ENCODE measurements around the gene SMIM1.

SMIM1 gene

DNA sequence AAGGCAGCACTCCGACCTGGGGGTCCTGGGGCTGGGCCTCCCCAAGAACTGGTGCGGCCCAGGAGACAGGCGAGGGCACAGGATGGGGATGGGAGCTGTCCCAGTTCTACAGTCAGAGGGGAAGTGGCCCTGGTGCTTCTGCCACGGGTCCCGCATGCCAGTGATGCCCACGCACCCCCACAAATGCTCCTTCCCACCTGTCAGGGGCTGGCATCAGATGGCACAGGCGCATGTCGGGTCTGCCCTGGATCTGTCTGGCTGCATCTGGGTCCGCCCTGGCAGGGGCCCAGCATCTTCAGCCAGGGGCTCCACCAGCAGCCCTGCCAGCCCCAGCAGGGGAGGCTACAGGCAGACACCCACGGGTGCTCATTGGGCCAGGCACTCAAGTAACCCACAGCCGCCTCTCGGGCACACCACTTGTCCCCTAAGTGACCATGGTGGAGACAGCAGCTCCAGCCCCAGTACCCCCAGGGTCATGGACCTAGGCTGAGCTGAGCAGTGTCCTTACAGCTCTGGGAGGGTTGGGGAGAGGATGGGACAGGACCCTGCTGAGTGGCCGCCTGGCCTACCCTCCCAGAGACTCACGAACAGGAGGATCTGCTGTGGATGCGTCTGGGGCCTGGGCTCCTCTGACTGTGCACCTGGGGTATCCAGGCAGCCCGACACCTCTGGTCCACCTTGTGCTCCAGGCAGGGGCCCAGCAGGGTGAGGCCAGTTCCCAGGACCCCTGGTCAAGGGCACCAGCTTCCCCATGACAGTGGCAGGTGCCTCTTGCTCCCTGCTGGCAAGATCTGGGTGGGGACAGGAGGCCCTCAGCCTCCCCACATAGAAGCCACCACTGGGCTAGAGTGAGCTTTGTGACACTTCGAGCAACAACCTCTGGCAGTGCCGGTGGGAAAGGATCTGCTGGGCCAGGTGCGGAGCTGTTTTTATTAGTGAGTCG, 5.4 kb downstream of the SMIM1 start:
- DNase-seq = no peak

GRCh38 chr1:3778590-3779264, 6.2 kb downstream of the SMIM1 start:
- DNase-seq = no peak

GRCh38 chr1:3779265-3779911, 6.8 kb downstream of the SMIM1 start:
- DNase-seq = no peak

- no peak for DNase-seq
Observed at GRCh38 chr1:3779912-3780416, 7.4 kb downstream of the SMIM1 start.

- no peak for DNase-seq
Observed at GRCh38 chr1:3780901-3781300, 8.4 kb downstream of the SMIM1 start.

GRCh38 chr1:3783651-3784474, 11.3 kb downstream of the SMIM1 start:
- no peak for DNase-seq

DNA sequence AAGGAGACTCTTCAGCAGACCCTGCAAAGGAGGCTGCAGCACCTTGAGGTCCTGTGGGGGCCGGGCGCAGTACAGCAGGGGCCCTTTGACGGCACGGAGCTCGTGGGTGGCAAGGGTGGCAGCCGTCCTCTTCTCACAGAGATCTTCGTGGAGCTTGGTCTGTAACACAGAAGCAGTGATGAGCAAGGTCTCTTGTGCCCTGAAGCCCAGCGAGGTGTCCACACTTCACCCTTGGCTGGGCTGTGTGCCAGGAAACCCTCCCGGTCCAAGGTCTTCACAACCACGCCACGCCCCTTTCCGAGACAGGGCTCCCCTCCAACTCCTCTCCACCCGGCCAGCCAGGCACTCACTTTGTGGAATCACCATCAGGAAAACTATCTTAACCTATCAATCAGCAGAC, 12.5 kb downstream of the SMIM1 start:
- DNase-seq = no peak

DNA sequence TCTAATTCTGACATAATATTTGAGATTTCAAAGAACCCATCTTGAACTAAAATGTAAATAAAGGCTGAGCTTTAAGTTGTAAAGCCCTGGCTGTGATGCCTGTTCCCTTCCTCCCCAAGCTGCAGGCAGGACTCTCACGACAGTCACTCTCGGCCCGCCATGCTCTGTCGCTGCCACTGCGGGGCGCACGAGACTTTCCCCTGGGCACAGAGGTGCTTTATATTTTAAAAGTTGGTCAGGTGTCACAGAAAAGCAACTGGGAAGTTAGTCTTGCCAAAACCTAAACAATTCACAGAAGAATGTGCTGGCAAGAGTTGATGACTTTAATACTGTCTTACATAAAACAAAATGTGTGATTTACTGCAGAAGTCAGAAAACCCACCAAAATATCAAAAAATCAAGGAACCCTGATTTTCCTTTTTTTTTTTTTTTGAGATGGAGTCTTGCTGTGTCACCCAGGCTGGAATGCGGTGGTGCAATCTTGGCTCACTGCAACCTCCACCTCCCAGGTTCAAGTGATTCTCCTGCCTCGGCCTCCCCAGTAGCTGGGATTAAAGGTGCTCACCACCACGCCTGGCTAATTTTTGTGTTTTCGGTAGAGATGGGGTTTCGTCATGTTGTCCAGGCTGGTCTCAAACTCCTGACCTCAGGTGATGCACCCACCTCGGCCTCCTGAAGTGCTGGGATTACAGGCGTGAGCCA, 13.1 kb downstream of the SMIM1 start:
- DNase-seq = no peak

GRCh38 chr1:3786468-3787348, 14.2 kb downstream of the SMIM1 start:
- DNase-seq = no peak

DNA sequence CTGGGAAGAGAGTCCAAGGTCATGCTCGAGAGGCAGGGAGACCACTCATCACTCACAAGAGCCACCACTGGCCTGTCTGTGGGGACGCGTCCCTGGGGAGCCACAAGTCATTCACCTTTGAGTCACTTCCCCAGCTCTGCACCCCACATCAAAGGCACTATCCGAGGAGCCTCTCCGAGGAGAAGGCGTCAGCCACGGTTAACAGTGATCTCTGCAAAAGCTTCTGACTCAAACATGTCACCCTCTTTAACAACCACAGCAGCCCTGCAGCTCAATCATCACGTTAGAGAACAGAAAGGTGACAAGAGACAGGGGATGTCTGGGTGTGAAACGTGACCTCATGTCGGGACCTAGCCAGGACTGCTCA, 14.8 kb downstream of the SMIM1 start:
- no peak for DNase-seq

- DNase-seq = no peak
Observed at GRCh38 chr1:3787745-3788605, 15.4 kb downstream of the SMIM1 start.

DNA sequence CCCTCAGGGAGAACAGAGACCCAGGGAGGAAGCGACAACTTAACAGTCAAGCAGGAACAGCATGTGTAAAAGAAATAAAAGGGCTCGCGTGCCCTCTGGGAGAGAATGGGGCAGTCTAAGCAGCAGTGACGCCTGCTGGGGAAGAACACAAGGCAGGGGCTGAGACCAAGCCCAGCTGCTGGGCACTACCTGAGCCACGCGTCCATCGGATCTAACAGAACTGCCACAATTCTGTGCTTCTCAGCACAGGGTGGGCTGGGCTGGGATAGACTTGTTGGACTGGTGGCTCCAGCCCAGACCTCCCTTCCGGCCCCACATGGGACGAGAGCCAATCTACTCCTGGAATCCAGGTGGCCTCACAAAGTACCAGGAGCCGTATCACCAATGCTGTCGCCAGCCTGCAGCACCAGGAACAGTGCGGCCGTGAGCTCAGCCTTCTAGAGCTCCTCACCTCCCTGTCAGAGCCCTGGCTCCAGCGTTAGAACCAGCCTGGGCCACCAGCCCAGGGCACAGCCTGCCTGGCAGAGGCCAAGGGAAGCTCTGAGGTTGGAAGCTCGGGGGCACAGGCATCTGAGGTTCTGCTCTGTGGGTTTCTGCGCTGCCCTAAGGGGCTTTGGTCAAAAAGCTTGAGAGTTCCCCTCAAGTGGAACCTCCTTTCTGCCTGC, 16.3 kb downstream of the SMIM1 start:
- no peak for DNase-seq

DNA sequence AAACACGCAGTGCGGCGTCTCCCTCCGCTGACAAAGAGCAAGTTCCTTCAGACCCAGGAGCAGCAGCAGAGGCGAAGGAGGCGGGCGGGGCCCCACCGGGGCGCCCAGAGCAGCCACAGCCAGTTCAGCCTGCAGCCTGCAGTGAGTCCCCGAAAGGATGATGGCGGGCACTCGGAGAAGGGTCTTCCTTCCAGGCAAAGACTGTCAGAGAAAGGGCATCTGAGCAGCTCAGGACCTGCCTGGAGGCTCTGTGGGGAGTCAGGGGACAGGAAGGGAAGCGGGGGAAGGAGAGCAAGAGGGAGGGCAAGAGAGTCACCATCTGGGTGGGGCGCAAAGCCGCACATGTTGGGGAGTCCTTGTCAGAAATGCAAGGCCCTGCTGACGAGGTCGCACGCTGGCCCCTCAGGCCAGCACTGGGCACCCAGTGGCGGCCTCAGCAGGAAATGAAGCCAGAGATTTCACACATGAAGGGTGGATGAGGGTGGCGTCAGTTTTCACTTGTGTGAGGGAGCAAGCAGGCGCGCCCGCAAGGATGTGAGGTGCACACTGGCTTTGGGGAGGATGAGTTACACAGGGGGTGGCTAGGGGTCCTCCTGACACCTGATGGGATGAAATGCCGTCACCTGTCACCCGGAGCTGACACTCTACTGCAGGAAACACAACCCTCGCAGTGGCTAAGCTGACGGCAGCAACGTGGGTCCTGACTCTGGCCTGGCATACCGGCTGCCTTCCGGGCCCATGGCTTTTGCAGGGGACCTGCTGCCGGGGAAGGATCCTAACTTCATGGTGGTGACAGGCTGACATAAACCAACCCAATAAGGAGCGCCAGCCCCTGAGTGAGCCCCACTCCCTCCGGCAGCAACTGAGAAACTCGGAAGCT, 17.1 kb downstream of the SMIM1 start:
- DNase-seq = no peak

DNA sequence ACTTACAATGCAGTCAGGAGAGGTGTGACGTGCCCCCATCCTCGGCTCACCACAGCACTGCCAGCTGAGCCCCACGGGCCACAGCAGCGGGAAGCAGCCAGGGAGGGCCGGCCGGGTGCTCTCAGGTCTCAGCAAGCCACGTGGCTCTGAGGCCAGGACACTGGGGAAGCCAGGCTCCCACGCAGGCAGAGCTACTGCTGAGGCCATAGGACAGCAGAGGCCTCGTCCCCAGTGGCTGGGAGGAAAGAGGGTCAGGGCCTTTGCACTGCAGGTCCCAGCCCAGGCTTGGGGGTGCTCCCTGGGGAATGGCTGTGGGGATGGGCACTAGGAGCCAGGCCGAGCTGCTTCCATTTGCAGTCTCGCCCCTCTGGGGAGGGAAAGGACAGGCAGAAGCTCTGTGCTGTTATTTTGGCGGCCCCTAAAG, 18.0 kb downstream of the SMIM1 start:
- no peak for DNase-seq

DNA sequence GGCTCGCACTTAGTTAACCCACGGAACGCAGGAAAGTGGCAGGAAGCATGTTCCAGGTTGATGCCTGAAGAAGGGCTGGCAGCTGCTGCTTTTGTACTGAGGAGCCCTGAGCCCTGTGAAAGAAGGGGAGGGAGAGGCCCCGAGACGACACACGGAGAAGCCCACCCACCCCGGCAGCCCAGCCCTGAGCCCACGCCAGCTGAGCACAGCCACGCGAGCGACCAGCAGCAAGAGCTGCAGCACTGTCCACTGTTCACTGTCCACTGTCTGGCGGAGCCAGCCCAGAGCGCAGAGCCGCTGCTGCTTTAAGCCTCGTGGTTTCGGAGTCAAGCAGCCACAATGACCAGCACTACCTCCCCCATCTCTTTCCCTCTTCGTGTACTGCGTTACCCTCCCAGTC, 18.4 kb downstream of the SMIM1 start:
- no peak for DNase-seq

DNA sequence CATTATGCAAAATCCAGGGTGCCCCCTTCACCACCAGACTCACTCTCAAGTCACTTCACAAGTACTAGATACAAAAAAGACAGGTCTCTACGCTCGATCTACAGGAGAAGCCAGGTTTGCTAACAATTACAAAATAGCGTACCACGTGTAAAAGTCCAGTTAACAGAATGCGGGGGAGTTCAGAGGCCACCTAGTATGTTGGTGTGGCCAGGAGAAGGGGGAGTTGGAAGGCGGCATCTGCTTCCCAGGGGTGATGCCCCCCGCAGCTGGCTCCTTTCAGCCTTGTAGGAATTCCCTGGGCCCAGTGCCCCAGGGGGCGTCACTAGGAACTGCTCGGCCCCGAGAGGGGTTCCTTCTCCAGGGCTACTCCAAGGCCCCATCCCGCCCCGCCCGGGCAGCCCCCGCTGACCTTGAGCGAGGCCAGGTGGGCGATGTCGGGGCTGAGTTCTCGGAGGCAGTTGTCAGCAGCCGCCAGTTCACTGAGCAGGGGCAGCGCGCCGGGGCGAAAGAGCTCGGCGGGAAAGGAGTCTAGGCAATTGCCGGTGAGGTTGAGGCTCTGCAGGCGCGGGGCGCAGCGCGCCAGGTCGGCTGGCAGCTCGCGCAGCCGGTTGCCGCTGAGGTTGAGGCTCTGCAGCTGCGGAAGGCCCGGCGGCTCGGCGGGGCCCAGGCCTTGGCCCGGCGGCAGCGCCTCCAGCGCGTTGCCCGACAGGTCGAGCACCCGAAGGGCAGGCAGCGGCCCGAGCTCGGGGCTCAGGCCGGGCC, 23.1 kb downstream of the SMIM1 start:
- DNase-seq = no peak
